ENCODE measurements around the gene ATF7. TPM values are rescaled to one million over a fixed set of nuclear protein-coding genes. Genes with fewer than 3 reads are reported as not detected.
"Not testable (repeated sequence)": the region's sequence is repeated elsewhere in the genome, so short reads cannot be mapped to it uniquely, and the experiment has no call there.

Gene ATF7
- total RNA-seq, 1 donor from 2014 or later: 25.9 TPM

DNA sequence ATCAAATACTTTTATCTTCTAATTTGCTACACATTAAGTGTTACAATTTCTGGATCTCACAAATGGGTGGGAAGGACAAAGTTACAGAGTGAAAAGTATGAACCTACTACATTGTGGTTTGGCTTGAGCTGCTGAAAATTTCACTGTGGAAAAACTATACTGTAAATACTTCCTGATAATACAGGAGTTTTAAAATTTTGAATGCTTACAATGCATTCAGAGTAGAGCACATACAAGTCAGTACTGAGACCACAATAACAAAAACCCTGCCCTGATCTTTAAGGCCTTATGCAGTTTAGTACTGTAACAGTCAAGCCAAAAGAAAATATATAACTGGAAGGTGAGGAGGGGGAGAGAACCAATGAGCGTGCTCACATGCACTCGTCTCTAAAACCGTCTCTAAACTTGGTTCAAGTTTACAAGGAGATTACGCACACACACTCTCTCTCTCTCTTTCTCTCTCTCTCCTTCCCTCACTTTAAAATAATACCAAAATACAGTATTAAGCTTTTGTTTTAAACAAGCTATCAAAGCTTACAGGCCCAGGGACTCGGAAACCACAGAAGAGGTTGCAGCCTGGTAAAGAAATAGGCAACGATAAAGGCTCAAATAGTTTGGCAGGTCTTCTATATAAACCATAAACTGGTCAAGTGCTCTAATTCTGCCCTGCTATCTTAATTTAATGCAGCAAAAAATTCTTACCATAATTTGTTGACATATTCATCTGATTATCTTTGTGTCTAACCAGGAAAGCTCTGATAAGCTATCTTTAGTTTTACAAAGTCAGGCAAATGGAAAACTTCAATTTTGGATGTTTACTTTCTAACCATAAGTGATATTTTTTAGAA lies 58.0 kb downstream of the ATF7 start:
- peaks cover 24% of the 10 kb centered on the region for H3K4me1 Mint-ChIP-seq (ENCODE audit: low read depth)
- H3K4me3 Mint-ChIP-seq: no peak overlapping the region
- no peak overlapping the region for H3K27ac Mint-ChIP-seq
- H3K27me3 Mint-ChIP-seq (ENCODE audit: insufficient read depth): no peaks in the 10 kb centered on the region
- H3K36me3 Mint-ChIP-seq (ENCODE audit: low read depth): peaks cover 12% of the 10 kb centered on the region
- intact Hi-C loops (cut with micrococcal nuclease): no loop called here
- DNase-seq (ENCODE audit: low spot score): no peak
- H3K9me3 Mint-ChIP-seq: no peaks in the 10 kb centered on the region

GRCh38 chr12:53565376-53565775 lies 60.8 kb downstream of the ATF7 start:
- H3K36me3 Mint-ChIP-seq (ENCODE audit: low read depth): peaks cover 14% of the 10 kb centered on the region
- H3K4me3 Mint-ChIP-seq; DNase-seq (ENCODE audit: low spot score); H3K9me3 Mint-ChIP-seq; H3K27ac Mint-ChIP-seq; intact Hi-C loops (cut with micrococcal nuclease); H3K27me3 Mint-ChIP-seq (ENCODE audit: insufficient read depth): not testable (repeated sequence)
- H3K4me1 Mint-ChIP-seq (ENCODE audit: low read depth): peaks cover 29% of the 10 kb centered on the region

DNA sequence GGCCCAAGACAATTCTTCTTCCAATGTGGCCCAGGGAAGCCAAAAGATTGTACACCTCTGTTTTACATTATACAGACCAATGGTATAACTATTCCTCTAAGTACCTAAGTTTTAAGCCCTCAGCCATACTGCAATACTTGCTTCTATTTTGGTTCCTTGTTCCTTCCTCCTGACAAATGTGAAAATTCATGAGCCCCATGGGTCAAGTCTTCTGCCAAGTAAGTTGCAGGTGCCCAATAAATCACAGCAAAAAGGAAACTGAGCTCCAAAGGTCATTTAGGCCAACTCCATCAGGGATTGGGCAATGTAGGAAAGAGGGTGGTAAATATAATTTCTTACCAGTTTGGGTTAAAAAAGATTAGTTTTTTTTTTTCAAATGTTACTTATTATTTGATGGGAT lies 61.2 kb downstream of the ATF7 start:
- Mint-ChIP-seq H3K36me3 (ENCODE audit: low read depth) (peaks cover 14% of the 10 kb centered on the region), H3K27me3 (ENCODE audit: insufficient read depth) (no peaks in the 10 kb centered on the region), H3K4me1 (ENCODE audit: low read depth) (peaks cover 29% of the 10 kb centered on the region), H3K27ac (no peak overlapping the region), H3K4me3 (no peak overlapping the region), H3K9me3 (no peaks in the 10 kb centered on the region)
- no peak for DNase-seq (ENCODE audit: low spot score)
- intact Hi-C loops (cut with micrococcal nuclease): no loop called here

DNA sequence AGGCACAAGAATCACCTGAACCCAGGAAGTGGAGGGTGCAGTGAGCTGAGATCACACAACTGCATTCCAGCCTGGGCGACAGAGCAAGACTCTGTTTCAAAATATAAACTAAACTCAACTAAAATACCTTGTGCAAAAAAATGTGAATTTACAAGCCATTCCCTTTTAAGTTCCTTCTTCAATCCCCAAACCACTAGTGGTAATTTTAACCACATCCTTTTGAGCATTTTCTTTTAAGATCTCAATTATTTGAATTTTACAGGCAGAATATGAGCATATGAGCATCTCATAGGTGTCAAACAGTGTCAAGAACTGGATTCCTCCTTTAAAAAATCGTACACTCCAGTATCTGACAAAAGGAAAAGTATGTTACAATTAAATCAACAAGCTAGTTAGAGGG lies 61.9 kb downstream of the ATF7 start:
- H3K27me3 Mint-ChIP-seq (ENCODE audit: insufficient read depth): no peaks in the 10 kb centered on the region
- H3K27ac Mint-ChIP-seq: no peak overlapping the region
- H3K36me3 Mint-ChIP-seq (ENCODE audit: low read depth): peaks cover 14% of the 10 kb centered on the region
- intact Hi-C loops (cut with micrococcal nuclease): no loop called here
- no peak for DNase-seq (ENCODE audit: low spot score)
- no peaks in the 10 kb centered on the region for H3K9me3 Mint-ChIP-seq
- no peak overlapping the region for H3K4me3 Mint-ChIP-seq
- peaks cover 29% of the 10 kb centered on the region for H3K4me1 Mint-ChIP-seq (ENCODE audit: low read depth)

GRCh38 chr12:53563452-53564028 lies 62.6 kb downstream of the ATF7 start:
- DNase-seq (ENCODE audit: low spot score): no peak
- Mint-ChIP-seq H3K27ac (no peak overlapping the region), H3K4me3 (no peak overlapping the region), H3K9me3 (no peaks in the 10 kb centered on the region), H3K27me3 (ENCODE audit: insufficient read depth) (no peaks in the 10 kb centered on the region), H3K36me3 (ENCODE audit: low read depth) (peaks cover 14% of the 10 kb centered on the region), H3K4me1 (ENCODE audit: low read depth) (peaks cover 34% of the 10 kb centered on the region)
- intact Hi-C loops (cut with micrococcal nuclease): no loop called here

DNA sequence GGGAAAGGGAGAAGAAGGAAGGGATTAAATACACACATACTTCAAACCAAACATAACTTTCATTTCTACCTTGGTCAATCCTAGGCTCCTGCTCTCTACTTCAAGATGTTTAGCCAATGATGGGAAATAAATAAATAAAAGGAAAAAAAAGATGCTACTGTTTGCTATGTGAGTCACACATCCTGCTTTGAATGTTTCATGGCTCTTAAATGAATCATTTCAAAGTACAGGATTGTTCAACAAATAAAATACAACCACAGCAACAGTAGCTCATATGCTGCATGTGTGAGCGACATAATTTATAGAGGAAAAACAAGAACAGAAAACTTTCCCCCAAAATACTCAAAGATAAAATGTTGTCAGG lies 64.6 kb downstream of the ATF7 start:
- H3K27ac Mint-ChIP-seq: peak overlapping the region; percentile 73
- H3K4me3 Mint-ChIP-seq: no peak overlapping the region
- H3K27me3 Mint-ChIP-seq (ENCODE audit: insufficient read depth): no peaks in the 10 kb centered on the region
- H3K36me3 Mint-ChIP-seq (ENCODE audit: low read depth): peaks cover 14% of the 10 kb centered on the region
- DNase-seq (ENCODE audit: low spot score): no peak
- intact Hi-C loops (cut with micrococcal nuclease): loop anchor here (1.0 to 2.0 kb wide), 3 partner anchors 16 to 65 kb away; partner anchors contain the start of gene ATF7
- H3K9me3 Mint-ChIP-seq: no peaks in the 10 kb centered on the region
- H3K4me1 Mint-ChIP-seq (ENCODE audit: low read depth): peaks cover 41% of the 10 kb centered on the region

DNA sequence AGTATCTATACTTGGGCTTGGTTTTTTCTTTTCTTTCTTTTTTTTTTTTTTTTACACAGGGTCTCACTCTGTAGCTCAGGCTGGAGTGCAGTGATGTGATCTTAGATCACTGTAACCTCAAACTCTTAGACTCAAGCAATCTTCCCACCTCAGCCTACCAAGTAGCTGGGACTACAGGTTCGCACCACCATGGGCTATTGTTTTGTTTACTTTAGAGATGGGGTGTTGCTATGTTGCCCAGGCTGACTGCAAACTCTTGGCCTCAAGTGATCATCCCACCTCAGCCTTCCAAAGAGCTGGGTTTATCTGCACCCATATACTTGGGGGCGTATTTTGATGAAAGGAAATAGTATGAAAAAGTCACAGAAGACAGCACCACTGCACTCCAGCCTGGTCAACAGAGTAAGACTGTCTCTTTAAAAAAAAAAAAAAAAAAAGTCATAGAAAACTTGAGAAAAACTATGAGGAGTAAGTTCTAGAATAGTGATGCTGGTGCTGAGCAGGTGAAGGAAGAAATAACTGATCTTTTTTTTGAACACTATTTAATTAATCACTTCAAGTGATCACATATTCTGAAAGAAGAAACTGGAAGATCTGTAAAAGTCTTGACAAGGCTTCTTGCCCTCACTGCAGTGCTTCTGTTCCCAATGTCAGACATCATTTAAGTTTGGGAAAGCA lies 65.1 kb downstream of the ATF7 start:
- intact Hi-C loops (cut with micrococcal nuclease): loop anchor here (1.0 to 2.0 kb wide), 3 partner anchors 16 to 65 kb away; partner anchors contain the start of gene ATF7
- Mint-ChIP-seq H3K4me3 (no peak overlapping the region), H3K4me1 (ENCODE audit: low read depth) (peaks cover 41% of the 10 kb centered on the region), H3K9me3 (no peaks in the 10 kb centered on the region), H3K36me3 (ENCODE audit: low read depth) (peaks cover 14% of the 10 kb centered on the region), H3K27me3 (ENCODE audit: insufficient read depth) (no peaks in the 10 kb centered on the region), H3K27ac (peak overlapping the region; percentile 73)
- no peak for DNase-seq (ENCODE audit: low spot score)

- Mint-ChIP-seq H3K36me3 (ENCODE audit: low read depth) (peaks cover 10% of the 10 kb centered on the region), H3K4me3 (no peak overlapping the region), H3K27ac (no peak overlapping the region), H3K4me1 (ENCODE audit: low read depth) (peaks cover 36% of the 10 kb centered on the region), H3K27me3 (ENCODE audit: insufficient read depth) (no peaks in the 10 kb centered on the region), H3K9me3 (no peaks in the 10 kb centered on the region)
- no peak for DNase-seq (ENCODE audit: low spot score)
- intact Hi-C loops (cut with micrococcal nuclease): loop anchor here (2.0 kb wide), 1 partner anchor 18 kb away; no protein-coding TSS in a partner anchor
Measured at GRCh38 chr12:53560351-53560750, 65.8 kb downstream of the ATF7 start.

- no peak overlapping the region for H3K27ac Mint-ChIP-seq
Measured at GRCh38 chr12:53558631-53559030, 67.6 kb downstream of the ATF7 start.

GRCh38 chr12:53552361-53553327 lies 73.5 kb downstream of the ATF7 start:
- H3K36me3 Mint-ChIP-seq (ENCODE audit: low read depth): peaks cover 11% of the 10 kb centered on the region
- intact Hi-C loops (cut with micrococcal nuclease): no loop called here
- no peaks in the 10 kb centered on the region for H3K9me3 Mint-ChIP-seq
- peaks cover 7% of the 10 kb centered on the region for H3K4me1 Mint-ChIP-seq (ENCODE audit: low read depth)
- no peak overlapping the region for H3K4me3 Mint-ChIP-seq
- no peak overlapping the region for H3K27ac Mint-ChIP-seq
- DNase-seq (ENCODE audit: low spot score): no peak
- no peaks in the 10 kb centered on the region for H3K27me3 Mint-ChIP-seq (ENCODE audit: insufficient read depth)

More at GRCh38 chr12:53558631-53559030, 67.6 kb downstream of the ATF7 start:
- H3K4me1 Mint-ChIP-seq (ENCODE audit: low read depth): peaks cover 25% of the 10 kb centered on the region
- H3K4me3 Mint-ChIP-seq: no peak overlapping the region
- no peaks in the 10 kb centered on the region for H3K9me3 Mint-ChIP-seq
- no peak for DNase-seq (ENCODE audit: low spot score)
- intact Hi-C loops (cut with micrococcal nuclease): no loop called here
- no peaks in the 10 kb centered on the region for H3K27me3 Mint-ChIP-seq (ENCODE audit: insufficient read depth)
- peaks cover 8% of the 10 kb centered on the region for H3K36me3 Mint-ChIP-seq (ENCODE audit: low read depth)

DNA sequence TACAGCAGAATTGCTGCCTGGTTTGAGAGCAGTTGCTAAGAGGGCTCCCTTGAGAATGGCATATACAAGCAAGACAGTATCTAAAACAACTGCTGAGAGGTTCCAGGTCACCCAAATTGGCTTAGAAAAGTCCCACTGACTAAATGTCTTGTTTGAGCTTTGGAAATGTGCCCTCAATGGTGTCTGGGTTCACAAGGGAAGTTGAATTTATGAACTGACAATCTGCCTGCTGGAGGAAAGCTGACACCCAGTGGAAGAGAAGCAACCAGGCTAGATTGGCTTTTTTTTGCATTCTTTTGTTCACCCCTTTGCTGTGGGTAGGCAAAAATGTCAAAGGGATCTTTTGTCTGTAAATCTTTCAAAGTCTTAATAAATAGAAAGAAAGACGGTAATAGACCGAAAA lies 74.3 kb downstream of the ATF7 start:
- Mint-ChIP-seq H3K9me3 (no peaks in the 10 kb centered on the region), H3K4me3 (no peak overlapping the region), H3K36me3 (ENCODE audit: low read depth) (peaks cover 11% of the 10 kb centered on the region), H3K27ac (no peak overlapping the region), H3K27me3 (ENCODE audit: insufficient read depth) (no peaks in the 10 kb centered on the region), H3K4me1 (ENCODE audit: low read depth) (peaks cover 7% of the 10 kb centered on the region)
- intact Hi-C loops (cut with micrococcal nuclease): no loop called here
- no peak for DNase-seq (ENCODE audit: low spot score)

DNA sequence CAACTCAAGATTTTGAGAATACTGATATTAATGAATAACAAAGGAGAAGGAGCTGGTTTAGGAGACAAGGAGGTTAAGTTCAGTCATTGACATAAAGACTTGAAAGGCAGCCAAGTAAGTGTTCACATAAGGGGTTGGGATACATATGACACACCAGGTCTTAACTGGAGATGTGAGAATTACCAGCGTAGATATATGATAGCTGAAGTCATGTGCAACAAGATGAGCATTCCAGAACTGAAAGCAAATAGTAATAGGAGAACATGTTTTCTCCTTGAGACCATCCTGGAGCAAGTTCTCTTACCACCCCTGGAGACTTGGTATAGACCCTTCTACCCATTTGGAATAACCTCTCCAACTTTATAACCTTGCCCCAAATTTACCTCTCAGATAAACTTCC lies 75.6 kb downstream of the ATF7 start:
- H3K27ac Mint-ChIP-seq: no peak overlapping the region
- intact Hi-C loops (cut with micrococcal nuclease): no loop called here

More for the DNA sequence above, 75.6 kb downstream of the ATF7 start:
- peaks cover 11% of the 10 kb centered on the region for H3K36me3 Mint-ChIP-seq (ENCODE audit: low read depth)
- no peaks in the 10 kb centered on the region for H3K9me3 Mint-ChIP-seq
- H3K27me3 Mint-ChIP-seq (ENCODE audit: insufficient read depth): no peaks in the 10 kb centered on the region
- H3K4me3 Mint-ChIP-seq: no peak overlapping the region
- no peak for DNase-seq (ENCODE audit: low spot score)
- H3K4me1 Mint-ChIP-seq (ENCODE audit: low read depth): peaks cover 7% of the 10 kb centered on the region

Measured in activated T-helper 1 cell treated with anti-CD3 and anti-CD28 coated beads, Interleukin-12 subunit alpha, Interleukin-12 subunit beta, Interleukin-2, Interleukin-4 antibody, amounts not matched to agents 30 ng/mL and 10 ng/mL and 1 ng/mL, durations not matched to agents 14 hours and 24 hours and 36 hours (primary cell).